Left lobe of liver (tissue), 2 donors: ENCODE results near the gene DLEC1. TPM values are rescaled to one million over a fixed set of nuclear protein-coding genes. Genes with fewer than 3 reads are reported as not detected.
"Not testable (repeated sequence)": the region's sequence is repeated elsewhere in the genome, so short reads cannot be mapped to it uniquely, and the experiment has no call there.

ENCODE experiments used
- ATAC-seq: fragments of 200-7000 bp; cut with Tn5 transposase; one replicate; pipeline ENCODE4 v1.9.1; 2020; ENCODE audit warnings: mild to moderate bottlenecking, moderate library complexity
- DNase-seq: peaks from one replicate; pipeline ENCODE4 v3.0.0-alpha.2; 2020; ENCODE audit warnings: low spot score
- total RNA-seq: library from RNA; stranded (reverse); gene quantifications from one replicate; pipeline ENCODE4 v1.2.1, GENCODE V29; 2021
- donor health status: DM: no; HTN: no; CAD: no; lungs with moderate emphysema.
- donor health status: DM: no; HTN: yes; CAD: no.

DLEC1 gene
- total RNA-seq, 1 donor from 2014 or later, result 0.05 TPM

DNA sequence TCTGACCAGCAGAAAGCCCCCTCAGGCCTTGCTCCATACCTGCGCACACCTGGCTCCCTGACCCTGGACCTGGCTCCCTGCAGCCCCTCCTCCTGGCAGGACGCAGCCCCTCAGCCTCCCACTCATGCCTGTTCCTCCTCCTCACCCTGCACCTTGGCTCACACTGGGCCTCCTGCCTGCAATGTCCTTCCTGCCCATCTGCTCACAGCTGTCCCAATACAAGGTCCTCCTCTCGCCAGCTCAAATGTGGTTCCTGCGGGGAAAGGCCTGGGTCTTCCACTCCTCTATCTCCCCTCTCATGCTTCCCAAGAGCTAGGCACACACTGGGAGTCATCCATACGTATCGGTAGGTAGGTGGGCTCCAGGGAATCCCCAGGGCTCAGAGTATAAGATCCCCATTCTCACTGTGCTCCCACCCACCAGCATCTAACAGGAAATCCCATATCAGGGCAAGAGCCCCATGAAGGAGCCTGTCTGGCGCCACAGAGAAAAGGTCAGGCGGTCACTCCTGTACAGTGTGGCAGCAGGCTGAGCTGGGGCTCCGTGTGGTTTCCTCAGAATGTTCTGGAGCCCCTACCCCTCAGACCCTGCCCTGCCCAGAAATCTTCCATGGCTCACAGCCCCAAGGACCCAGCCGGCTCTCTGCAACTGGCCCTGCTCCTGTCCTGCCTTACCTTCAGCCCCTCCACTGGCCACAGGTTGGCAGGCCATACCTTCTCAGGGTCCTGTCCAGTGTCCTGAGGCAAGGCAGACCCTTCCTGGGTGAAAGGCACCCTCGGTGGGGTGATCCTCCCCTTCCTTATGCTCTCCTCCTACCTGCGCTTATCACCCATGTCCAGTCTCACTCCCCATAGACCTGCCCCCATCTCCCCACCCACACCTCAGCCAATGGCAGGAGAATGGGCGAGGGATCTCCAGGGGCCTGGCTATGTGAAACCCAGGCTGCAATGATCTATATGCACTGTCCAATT is 20.4 kb upstream of the DLEC1 start:
- peak; percentile 40 for ATAC-seq

DNA sequence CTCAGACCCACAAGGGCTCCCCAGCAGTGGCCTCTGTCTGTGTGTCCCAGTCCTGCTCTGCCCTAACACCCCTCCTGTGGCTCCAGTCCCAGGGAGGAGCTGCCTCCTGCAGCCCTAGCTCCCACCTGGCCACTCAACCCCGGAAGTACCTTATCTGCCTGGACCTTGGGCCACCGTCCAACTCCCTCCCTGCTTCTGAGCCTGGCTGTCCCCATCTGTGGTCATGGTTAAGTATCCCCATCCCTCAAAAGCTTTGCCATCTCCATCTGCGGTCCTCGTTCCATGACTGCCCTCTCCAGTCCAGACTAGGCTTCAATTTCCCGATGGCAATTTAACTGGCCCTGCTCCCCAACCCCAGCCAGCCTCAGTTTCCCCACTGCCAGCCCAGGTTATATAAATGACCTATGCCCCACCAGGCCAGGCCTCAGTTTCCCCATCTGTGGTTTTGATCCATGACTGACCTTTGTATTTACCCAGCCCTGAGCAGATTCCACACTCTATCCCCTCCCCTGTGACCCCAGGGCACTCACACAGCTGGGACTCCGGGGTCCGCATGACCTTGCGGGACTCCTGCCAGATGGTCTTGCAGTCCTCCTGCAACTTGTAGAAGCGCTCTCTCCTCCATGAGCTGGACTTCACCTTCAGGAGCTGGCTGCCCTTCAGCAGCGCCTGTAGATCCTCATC is 19.2 kb upstream of the DLEC1 start:
- no peak for ATAC-seq
- no peak for DNase-seq

More for the DNA sequence above, 20.4 kb upstream of the DLEC1 start:
- DNase-seq, result no peak

DNA sequence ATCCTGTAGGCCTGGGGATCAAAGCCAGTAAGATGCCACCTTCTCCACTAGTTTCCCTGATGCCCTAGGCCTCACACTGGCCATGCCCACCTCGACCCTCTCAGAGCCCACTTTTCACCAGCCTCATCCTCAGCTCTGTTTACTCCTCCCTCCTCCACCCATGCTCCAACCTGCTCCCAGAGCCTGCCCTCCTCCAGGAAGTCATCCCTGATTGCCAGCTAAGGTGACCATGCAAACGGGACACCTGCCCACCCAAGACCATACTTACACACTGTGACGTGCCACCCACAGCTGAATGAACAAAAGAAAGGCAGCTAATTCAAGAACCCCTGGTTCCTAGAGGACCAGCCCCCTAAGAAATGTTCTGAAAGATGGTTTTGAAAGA is 18.7 kb upstream of the DLEC1 start:
- ATAC-seq (no peak), DNase-seq (no peak)

DNA sequence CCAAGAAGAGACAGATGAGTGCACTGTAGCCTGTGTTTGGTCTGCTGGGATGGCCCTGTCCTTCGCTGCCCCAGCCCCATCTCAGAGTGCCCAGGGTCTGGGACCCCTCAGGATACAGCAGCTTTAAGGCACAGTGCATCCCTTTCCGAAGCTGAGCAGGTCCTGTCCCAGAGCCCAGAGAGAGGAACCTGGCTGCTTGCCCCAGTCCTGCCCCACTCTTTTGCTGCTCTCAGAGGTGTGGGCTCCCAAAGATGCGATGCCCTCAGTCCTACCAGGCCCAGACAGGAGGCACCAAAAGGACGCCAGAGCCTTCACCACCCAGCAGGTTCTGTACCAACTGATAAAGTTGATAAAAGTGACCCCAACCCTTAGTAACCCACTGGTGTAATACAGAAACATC is 17.8 kb upstream of the DLEC1 start:
- ATAC-seq, result no peak
- no peak for DNase-seq

DNA sequence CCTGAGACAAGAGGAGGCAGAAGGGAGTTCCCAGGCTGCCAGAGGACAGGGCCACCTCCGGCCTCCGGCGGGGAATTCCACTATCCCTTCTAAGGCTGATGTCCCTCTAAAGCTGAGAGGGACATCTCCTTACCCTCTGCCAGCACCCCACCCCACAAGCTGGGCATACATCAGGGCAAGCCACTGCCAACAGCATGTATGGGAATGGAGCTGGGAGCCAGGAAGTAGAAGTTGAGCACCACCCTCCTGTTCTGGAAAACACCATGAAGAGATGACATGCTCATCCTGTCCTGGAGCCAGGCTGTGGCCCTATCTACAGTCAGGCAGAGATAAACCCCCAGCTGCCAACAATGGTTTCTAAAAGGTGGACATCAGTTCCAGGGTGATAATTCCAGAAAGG is 16.7 kb upstream of the DLEC1 start:
- DNase-seq (no peak), ATAC-seq (no peak)

DNA sequence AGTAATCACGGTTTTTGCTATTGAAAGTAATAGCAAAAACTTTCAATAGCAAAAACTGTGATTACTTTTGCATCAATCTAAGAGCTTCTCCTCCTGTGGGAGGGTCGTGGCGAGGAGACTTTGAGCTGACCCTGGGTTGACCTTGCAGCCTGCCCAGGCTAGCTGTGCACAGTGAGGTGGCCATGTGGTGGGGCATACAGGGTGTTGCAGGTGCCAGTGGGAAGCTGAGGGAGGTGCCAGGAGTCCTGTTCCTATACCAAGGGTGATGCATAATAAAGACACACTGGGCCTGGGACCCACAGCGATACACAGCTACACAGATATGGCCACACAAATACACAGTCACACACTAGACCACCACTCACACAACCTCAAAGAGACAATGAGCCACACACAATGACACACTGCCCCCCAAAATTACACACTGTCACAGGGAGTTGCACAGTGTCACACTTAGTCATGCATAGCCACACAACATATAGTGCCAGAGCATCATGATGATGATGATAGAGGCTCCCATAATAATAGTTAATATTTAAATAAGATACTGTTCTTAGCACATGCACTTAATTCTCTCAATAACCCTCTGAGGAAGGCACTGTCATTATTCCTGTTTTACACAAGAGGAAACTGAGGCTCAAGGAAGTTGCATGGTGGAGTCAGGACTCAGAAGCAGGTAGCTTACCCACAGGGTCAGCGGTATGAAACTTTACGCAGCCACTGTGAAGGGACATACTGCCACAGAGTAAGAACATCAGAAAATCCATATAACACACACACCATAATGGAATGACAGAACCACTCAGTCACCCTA is 15.9 kb upstream of the DLEC1 start:
- no peak for ATAC-seq
- no peak for DNase-seq

DNA sequence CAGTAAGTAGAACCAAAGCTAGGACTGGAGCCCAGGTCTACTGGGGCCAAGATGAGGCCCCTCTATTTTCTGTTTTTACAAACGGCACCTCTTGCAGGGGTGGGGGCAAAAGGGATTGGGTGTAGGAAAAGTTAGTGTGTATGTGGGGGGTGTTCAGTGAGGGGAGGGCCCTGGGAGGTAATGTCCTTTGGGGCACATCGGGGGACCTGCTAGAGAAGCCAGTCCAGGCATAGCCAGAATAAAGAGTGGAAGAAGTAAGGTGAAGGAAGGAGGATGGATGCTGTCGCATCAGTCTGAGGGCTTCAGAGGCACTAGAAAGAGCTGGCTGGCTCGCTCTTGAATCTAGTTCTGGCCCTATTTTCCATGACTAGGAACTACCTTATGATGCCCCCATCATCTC is 12.2 kb upstream of the DLEC1 start:
- DNase-seq (no peak), ATAC-seq (no peak)

DNA sequence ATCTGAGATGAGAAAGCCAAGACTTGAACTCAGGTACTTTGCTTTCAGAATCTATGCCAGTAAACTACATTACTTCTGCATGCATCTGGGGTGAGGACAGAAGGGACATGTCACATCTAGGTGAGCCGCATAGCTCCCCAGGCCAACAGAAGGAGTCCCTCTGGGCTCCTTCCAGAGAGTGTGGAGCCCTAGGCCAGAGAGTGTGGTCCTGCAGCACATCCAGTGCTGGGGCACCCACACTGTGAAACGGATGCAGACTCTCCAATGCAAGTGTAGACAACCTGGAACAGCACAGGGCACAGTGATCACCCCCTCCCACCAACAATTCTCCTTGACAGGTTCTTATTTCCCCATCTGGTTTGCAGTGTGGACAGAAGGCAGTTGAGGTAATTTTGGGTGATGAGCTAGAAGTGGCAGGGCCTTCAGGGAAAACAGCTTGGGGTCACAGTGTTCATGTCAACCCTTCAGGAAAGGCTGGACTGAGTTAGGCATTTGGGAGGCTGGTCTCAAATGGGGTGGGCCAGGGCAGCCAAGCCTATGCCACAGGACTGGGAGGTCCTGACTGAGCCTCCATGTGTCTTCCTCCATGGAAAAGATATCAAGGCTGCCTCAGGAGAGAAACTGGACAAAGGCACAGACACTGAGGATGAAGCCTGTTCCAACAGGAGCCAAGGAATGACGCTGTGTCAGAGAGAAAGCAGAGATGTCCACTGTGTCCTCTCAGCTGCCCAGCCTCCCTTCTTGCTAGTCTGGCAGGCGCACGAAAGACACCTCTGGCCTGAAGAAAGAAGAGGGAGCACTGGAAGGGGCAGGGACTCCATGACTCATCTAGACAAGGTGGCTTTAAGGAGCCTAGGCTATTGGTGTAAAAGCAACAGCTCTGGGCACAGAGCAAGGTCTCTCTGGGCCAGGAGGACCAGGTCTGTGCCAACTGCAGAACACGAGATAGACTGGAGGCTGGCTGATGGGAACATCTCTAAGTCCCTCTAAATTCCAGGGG is 11.2 kb upstream of the DLEC1 start:
- DNase-seq (no peak), ATAC-seq (no peak)

DNA sequence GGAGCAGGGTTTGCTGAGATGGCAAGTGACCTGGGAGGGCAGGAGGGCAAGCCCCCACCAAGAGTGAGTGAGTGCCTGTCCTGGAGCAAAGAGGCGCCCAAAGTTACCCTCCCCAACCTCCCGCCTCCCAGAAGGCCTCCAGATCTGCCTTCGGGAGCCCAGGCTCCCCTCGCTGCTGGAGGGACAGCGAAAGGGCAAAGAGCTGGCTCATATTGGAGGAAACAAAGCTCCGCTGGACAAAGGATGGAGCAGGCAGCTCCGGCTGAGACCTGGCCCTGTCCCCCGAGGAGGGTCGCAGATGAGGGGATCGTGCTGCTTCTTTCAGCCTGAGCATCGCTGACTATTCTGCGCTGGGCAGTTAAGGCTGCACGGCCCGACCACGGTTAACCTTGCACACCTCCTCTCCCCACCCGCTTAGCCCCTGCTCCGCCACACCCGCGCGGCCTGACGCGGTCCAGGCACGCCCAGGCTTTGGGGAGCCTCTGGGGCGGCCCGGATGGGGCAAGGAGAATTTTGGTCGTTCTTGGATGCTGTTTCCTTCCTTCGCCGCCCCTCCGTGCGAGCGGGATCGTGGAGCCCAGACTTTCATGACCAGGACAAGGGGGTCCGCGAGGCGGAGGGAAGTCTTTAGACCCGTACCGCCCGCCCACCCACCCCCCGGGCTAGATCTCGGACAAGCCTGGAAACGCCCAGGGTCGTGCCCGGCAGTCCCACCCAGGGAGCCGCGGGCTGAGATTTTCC is 10.2 kb upstream of the DLEC1 start:
- no peak for DNase-seq
- ATAC-seq, result no peak

DNA sequence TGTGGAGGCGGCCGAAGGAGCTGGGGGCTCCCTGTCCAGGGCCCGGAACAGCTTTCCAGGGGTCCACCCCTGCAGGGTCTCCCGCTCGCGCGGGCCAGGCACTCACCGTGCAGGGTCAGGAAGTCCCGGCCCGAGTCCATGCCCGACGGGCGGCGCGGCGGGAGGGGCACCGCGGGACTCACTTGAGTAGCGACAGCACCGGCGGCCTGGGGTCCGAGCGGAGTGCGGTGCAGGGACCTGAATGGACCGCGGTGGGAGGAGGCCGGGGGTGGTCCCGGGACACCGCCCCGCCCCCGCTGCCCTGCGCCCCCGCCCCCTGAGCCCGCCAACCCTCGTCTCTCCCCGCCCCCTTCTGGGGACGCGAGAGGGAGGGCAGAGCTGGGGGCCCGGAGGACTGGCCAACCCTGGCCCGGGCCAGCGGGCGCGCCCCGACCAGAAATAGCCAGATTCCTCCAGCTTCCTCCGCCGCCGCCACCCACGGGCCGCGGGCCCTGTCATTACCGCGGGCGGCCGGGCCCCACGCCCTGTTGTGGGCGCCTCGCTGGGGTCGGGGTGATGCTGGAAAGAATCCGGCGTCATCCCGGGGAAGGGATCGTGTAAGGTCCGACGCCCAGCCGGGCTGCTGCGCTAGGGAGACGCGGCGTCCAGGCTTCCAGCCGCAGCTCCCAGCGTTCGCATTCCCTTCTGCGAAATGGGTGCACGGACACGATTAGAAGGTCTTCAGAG is 9.4 kb upstream of the DLEC1 start, which contains the start of gene PLCD1:
Gene PLCD1, minus strand, starts transcription at position 243 of the 726 bp plus-strand sequence. Its CDS starts 103 bp downstream, at position 140.
- ATAC-seq (peak; percentile 13), DNase-seq (peak; percentile 68)

DNA sequence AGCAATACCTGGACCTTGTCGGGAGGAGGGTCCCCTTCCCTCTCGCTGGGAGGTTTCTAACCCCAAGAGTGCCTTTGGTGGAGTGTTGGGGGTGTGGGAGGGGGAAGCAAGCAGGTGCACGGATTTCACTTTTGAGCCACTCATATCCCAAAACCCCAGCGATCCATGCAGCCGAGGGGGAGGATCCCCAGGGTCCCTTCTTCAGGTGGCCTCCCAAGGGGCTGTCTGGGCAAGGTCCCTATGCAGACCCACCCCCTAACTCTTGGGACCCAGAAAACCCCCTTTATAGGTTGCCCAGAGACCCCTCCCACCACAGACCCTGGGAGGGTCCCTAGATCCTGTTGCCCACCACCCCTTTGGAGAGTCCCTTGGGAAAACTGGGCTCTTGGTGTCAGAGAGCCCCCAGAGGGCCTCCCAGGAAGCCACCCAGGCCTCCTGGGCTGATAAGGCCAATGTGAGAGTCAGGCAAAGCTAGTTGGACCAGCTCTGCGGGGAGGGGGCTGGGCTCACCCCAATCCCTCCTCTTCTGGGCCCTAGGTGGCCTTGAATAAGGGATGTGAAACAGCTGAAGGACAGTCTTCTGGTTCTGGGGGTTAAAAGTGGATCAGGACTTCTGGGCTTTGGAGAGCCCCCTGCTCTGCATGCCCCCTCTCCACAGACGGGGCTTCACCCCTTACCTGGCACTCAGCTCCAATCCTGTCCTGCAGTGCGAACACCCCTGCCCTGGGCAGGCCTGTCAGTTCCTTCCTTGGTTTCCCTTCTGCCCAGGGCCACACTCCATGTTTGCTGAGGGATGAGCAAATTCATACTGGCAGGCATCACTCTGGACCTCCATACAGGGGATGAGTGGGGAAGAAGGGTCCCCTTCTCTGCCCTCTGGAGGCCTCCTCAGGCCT is 8.6 kb upstream of the DLEC1 start:
- ATAC-seq (no peak), DNase-seq (no peak)

DNA sequence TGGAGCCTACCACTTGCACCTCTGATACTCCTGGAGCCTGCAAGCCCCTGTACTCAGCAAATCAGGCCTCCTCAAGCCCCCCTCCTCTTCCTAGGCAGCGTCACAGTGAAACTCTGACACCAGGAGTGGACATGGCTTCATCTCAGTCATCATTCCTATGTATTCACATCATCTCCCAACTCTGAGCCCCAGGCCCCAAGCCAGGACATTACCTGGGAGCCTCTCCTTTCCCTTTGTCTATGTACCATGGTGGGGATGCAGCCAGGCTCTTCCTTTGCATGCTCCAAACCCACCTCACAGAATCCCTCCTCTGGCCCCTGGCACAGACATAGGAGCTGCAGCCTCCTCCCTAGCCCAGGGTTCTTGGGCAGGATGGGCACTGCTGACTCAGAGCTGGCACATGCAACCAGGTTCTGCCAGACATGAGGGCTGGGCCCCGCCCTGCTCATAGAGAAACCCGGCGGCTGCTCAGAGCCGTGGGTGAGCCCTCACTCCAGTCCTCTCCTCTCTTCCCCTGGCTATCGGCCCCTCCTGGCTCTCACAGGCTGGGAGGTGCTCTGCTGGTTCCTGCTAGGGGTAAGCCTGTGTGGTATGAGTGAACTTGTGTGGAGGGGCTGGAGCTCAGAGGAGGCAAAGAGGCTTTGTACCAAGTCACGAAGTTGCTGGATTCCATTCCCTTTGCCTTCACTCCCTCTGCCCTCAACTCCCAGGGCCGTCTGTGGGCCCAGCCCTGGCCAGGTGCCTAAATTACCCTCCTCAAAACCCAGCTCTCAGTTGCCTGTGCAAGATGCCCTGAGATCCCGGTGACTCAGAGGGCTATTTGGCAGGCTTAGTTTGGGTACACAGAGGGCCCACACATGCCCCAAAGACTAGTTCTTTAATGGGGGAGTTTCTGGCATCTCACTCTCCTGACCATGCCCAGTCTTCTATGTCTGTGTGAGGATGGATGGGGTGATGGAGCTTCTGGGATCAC is 7.7 kb upstream of the DLEC1 start:
- DNase-seq (no peak), ATAC-seq (peak; percentile 38)

DNA sequence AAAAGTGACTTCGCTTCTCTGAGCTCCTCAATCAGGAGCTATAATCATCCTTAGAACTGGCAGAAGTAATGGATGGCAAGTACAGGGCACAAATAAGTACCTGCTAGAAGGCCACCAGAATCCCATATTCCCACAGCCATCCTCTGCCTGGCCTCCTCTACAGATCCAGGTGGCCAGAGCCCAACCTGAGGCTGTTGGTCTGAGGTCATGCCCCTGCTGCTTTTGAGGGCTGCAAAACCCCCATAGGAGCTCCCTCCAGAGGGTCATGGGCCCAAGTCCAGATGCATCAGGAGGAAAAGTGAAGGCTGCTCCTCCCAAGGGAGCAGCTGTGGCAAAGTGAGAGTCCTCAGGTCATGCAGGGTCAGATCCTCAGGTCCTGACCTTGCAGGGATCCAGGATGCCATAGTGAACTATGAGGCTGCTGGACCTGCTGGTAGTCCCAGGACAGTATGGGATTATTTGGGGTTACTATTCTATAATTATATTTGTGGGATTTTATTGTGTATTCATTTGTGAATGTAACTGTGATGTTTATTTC is 6.6 kb upstream of the DLEC1 start:
- DNase-seq (no peak), ATAC-seq (no peak)

DNA sequence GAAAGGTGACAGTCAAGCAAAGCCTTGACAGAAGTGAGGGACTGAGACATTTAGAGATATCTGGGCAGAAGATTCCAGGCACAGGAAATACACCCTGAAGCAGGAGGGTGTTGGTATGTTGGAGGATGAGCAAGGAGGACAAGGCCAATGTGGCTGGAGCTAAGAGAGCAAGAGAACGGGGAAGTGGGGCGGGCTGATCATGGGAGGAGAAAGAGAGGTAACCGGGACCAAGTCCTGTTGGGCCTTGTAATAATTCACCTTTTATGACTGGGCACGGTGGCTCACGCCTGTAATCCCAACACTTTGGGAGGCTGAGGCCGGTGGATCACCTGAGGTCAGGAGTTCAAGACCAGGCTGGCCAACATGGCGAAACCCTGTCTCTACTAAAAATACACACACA is 5.4 kb upstream of the DLEC1 start:
- ATAC-seq, DNase-seq: not testable (repeated sequence)

DNA sequence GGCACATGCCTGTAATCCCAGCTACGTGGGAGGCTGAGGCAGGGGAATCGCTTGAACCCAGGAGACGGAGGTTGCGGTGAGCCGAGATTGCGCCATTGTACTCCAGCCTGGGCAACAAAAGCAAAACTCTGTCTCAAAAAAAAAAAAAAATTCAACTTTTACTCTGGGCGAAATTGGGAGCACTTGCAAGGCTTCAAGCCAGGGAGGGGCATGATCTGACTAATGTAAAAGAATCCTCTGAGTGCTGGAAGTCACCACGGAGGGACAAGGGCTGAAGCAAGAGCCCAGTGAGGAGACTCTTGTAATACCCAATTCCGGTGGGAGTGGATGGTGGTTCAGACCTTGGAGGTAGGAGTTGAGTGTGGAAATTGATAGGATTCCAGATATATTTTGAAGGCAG is 4.7 kb upstream of the DLEC1 start:
- not testable (repeated sequence) for DNase-seq, ATAC-seq

DNA sequence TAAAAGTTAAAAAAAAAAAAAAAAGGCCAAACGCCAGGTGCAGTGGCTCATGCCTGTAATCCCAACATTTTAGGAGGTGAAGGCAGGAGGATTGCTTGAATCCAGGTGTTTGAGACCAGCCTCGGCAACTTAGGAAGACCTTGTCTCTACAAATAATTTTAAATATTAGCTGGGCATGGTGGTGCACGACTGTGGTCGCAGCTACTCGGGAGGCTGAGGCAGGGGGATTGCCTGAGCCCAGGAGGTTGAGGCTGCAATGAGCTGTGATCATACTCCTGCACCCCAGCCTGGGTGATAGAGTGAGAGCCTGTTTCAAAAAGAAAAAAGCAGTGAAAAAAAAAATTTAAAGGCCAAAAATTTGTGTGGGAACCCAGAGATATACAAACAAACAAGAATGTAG is 2.7 kb upstream of the DLEC1 start:
- ATAC-seq (no peak), DNase-seq (no peak)
